GM23338 (cell line): ENCODE measurements around the gene FSD1. TPM values are rescaled to one million over a fixed set of nuclear protein-coding genes. Genes with fewer than 3 reads are reported as not detected.

Experiments used
- ATAC-seq: fragments of 200-7000 bp; cut with Tn5 transposase; 3 replicates; pipeline ENCODE4 v1.9.1; 2020
- DNase-seq: peaks from one replicate; pipeline ENCODE4 v3.0.0-alpha.2; 2015; ENCODE audit warnings: low spot score
- H2AFZ ChIP-seq: fragments of 200-600 bp; sonication (generic); 2 replicates; pipeline ENCODE4 v1.8.0; 2016; ENCODE audit warnings: antibody characterized with exemption, mild to moderate bottlenecking, moderate library complexity
- H3F3A ChIP-seq: fragments of 200-600 bp; sonication (generic); replicated peaks from 2 replicates; pipeline ENCODE4 v1.8.0; 2017; ENCODE audit warnings: antibody characterized with exemption, mixed run types, low read depth
- H3K27ac ChIP-seq: fragments of 200-600 bp; sonication (generic); 2 replicates; pipeline ENCODE4 v1.6.1; 2016; ENCODE audit warnings: low read depth
- H3K27me3 ChIP-seq: fragments of 200-600 bp; sonication (generic); 2 replicates; pipeline ENCODE4 v1.8.0; 2016; ENCODE audit warnings: mild to moderate bottlenecking, mixed run types, moderate library complexity; ENCODE audit not compliant: insufficient read depth
- H3K36me3 ChIP-seq: fragments of 200-600 bp; sonication (generic); 2 replicates; pipeline ENCODE4 v1.8.0; 2016; ENCODE audit warnings: mild to moderate bottlenecking; ENCODE audit not compliant: insufficient read depth
- H3K4me1 ChIP-seq: fragments of 200-600 bp; sonication (generic); 2 replicates; pipeline ENCODE4 v1.8.0; 2016; ENCODE audit warnings: mild to moderate bottlenecking, moderate library complexity; ENCODE audit not compliant: insufficient read depth
- H3K4me2 ChIP-seq: fragments of 200-600 bp; sonication (generic); 2 replicates; pipeline ENCODE4 v1.7.1; 2017; ENCODE audit warnings: mixed run types
- H3K4me3 ChIP-seq: fragments of 200-600 bp; sonication (generic); 2 replicates; pipeline ENCODE4 v1.6.1; 2016; ENCODE audit warnings: mixed run types
- H3K79me2 ChIP-seq: fragments of 200-600 bp; sonication (generic); replicated peaks from 2 replicates; pipeline ENCODE4 v1.8.0; 2017; ENCODE audit warnings: mild to moderate bottlenecking; ENCODE audit not compliant: insufficient read depth
- H3K9me2 ChIP-seq: fragments of 200-600 bp; sonication (generic); 2 replicates; pipeline ENCODE4 v1.8.0; 2017; ENCODE audit not compliant: insufficient read depth
- H4K20me1 ChIP-seq: fragments of 200-600 bp; sonication (generic); replicated peaks from 2 replicates; pipeline ENCODE4 v1.8.0; 2017; ENCODE audit warnings: mild to moderate bottlenecking; ENCODE audit not compliant: insufficient read depth
- H3K27ac Mint-ChIP-seq: 2 replicates; pipeline ENCODE4 v1.8.0; 2020; ENCODE audit warnings: inconsistent platforms, mild to moderate bottlenecking, moderate library complexity, mixed read lengths
- H3K27me3 Mint-ChIP-seq: 3 replicates; pipeline ENCODE4 v1.8.0; 2022; ENCODE audit warnings: low read depth, mild to moderate bottlenecking, moderate library complexity, mixed read lengths, inconsistent platforms; ENCODE audit not compliant: insufficient read depth, poor library complexity
- H3K36me3 Mint-ChIP-seq: 3 replicates; pipeline ENCODE4 v1.8.0; 2021; ENCODE audit warnings: low read depth, mild to moderate bottlenecking, inconsistent platforms, moderate library complexity, mixed read lengths
- H3K4me1 Mint-ChIP-seq: 3 replicates; pipeline ENCODE4 v1.8.0; 2020; ENCODE audit warnings: mild to moderate bottlenecking, inconsistent platforms, mixed read lengths
- H3K4me3 Mint-ChIP-seq: 3 replicates; pipeline ENCODE4 v1.8.0; 2021; ENCODE audit warnings: moderate library complexity, mild to moderate bottlenecking, inconsistent platforms, mixed read lengths
- H3K9me3 Mint-ChIP-seq: 3 replicates; pipeline ENCODE4 v1.8.0; 2020; ENCODE audit warnings: moderate library complexity, mild to moderate bottlenecking, inconsistent platforms, mixed read lengths
- CREB1 ChIP-seq: fragments of 250-450 bp; sonication (Bioruptor Pico); IDR thresholded peaks from 2 replicates; pipeline ENCODE4 v1.5.0; 2020; ENCODE audit warnings: low read depth, mild to moderate bottlenecking, moderate library complexity
- CTCF ChIP-seq, 2 experiments: fragments of 200-600 bp in 1 of 2; sonication (generic) in 1 of 2; conservative IDR thresholded peaks; 2 replicates each; pipeline versions ENCODE4 v1.5.1 to v1.6.1; 2016 to 2017; ENCODE audit warnings: antibody characterized with exemption in 2 of 2, low read depth in 2 of 2, mild to moderate bottlenecking in 2 of 2, moderate library complexity in 1 of 2
- ETS1 ChIP-seq: IDR thresholded peaks from 2 replicates; pipeline ENCODE4 v1.6.1; 2016; ENCODE audit warnings: antibody characterized with exemption
- EZH2 ChIP-seq: fragments of 200-600 bp; sonication (generic); IDR thresholded peaks from one replicate; pipeline ENCODE4 v1.8.0; 2017; ENCODE audit warnings: antibody characterized with exemption, mild to moderate bottlenecking, low read depth; ENCODE audit not compliant: unreplicated experiment
- EZH2phosphoT487 ChIP-seq: fragments of 200-600 bp; sonication (generic); IDR thresholded peaks from one replicate; pipeline ENCODE4 v1.8.1; 2018; ENCODE audit warnings: antibody characterized with exemption; ENCODE audit not compliant: unreplicated experiment
- JUNB ChIP-seq: IDR thresholded peaks from one replicate; pipeline ENCODE4 v1.6.1; 2016; ENCODE audit warnings: antibody characterized with exemption; ENCODE audit not compliant: unreplicated experiment
- NANOG ChIP-seq: IDR thresholded peaks from 2 replicates; pipeline ENCODE4 v1.6.1; 2016; ENCODE audit warnings: antibody characterized with exemption, borderline replicate concordance
- POLR2AphosphoS5 ChIP-seq: IDR thresholded peaks from 2 replicates; pipeline ENCODE4 v1.6.1; 2016; ENCODE audit warnings: antibody characterized with exemption, low read depth
- REST ChIP-seq: IDR thresholded peaks from one replicate; pipeline ENCODE4 v1.6.1; 2018; ENCODE audit warnings: antibody characterized with exemption; ENCODE audit not compliant: unreplicated experiment
- STAT1 ChIP-seq: IDR thresholded peaks from one replicate; pipeline ENCODE4 v1.6.1; 2016; ENCODE audit warnings: antibody characterized with exemption; ENCODE audit not compliant: unreplicated experiment
- ZNF114 ChIP-seq: fragments of 250-450 bp; sonication (Bioruptor Pico); IDR thresholded peaks from 2 replicates; pipeline ENCODE4 v1.5.0; 2020; ENCODE audit warnings: mild to moderate bottlenecking, moderate library complexity
- ZNF331 ChIP-seq: fragments of 250-450 bp; sonication (Bioruptor Pico); IDR thresholded peaks from 2 replicates; pipeline ENCODE4 v1.5.0; 2020; ENCODE audit warnings: low read depth, mild to moderate bottlenecking, moderate library complexity
- ZNF462 ChIP-seq: fragments of 250-450 bp; sonication (Bioruptor Pico); IDR thresholded peaks from 2 replicates; pipeline ENCODE4 v1.5.0; 2020; ENCODE audit warnings: mild to moderate bottlenecking, moderate library complexity
- polyA plus RNA-seq: library from polyadenylated mRNA; unstranded; fragments of >200 nt; fragmentation: Nextera tagmentation; extraction: Ambion mirVana; gene quantifications from 2 replicates; pipeline ENCODE4 v1.2.1, GENCODE V29; 2016
- total RNA-seq: library from RNA; depleted of rRNA; stranded (reverse); fragments of >200 nt; shearing (Covaris generic); gene quantifications from 2 replicates; pipeline ENCODE4 v1.2.3, GENCODE V29; 2014

FSD1 gene
- total and polyA plus RNA-seq, 2 experiments from 2014 or later, result 50.7 to 82.9 TPM

- Mint-ChIP-seq H3K4me3 (no peak overlapping the region), H3K27me3 (peaks cover 15% of the 10 kb centered on the region), H3K4me1 (peaks cover 17% of the 10 kb centered on the region), H3K9me3 (no peaks in the 10 kb centered on the region; the same call in 2 of the 3 replicates), H3K27ac (no peak overlapping the region), H3K36me3 (peaks cover under 1% of the 10 kb centered on the region; the same call in 2 of the 3 replicates)
- Histone ChIP-seq H3K4me1 (no peaks in the 10 kb centered on the region; the same call in 1 of the 2 replicates), H3K27me3 (no peaks in the 10 kb centered on the region), H3K4me2 (no peak overlapping the region), H3K79me2 (no peaks in the 10 kb centered on the region), H3K36me3 (no peaks in the 10 kb centered on the region), H3K27ac (no peak overlapping the region), H3K9me2 (no peaks in the 10 kb centered on the region), H2AFZ (no peak overlapping the region), H3K4me3 (no peak overlapping the region), H4K20me1 (no peaks in the 10 kb centered on the region), H3F3A (0 out of 2 replicates have a peak, but pooled peaks cover 6% of the 10 kb centered on the region)
- ATAC-seq, result no peak
- DNase-seq, result no peak
- no peak for TF ChIP-seq EZH2phosphoT487
- no peak for TF ChIP-seq STAT1
- TF ChIP-seq CREB1 (CRISPR knock-in tag), result no peak
- TF ChIP-seq EZH2, result no peak
- no peak for TF ChIP-seq REST
- no peak for TF ChIP-seq ZNF114
- no peak for TF ChIP-seq NANOG
- TF ChIP-seq CTCF (conservative IDR thresholded peaks at IDR 0.05; ENCODE audit: low read depth in 2 of 2), result no peak
- no peak for TF ChIP-seq ZNF462 (CRISPR knock-in tag)
- TF ChIP-seq ZNF331 (CRISPR knock-in tag), result no peak
- no peak for TF ChIP-seq JUNB
- no peak for TF ChIP-seq POLR2AphosphoS5
- TF ChIP-seq ETS1, result no peak
Observed at GRCh38 chr19:4300589-4300988, 3.8 kb upstream of the FSD1 start.
